IPS DF 4.7 (cell line): ENCODE measurements around the gene C3orf80.
"Not testable (repeated sequence)": the region's sequence is repeated elsewhere in the genome, so short reads cannot be mapped to it uniquely, and the experiment has no call there.

Experiments
- DNase-seq: peaks from one replicate; pipeline ENCODE4 v3.0.0-alpha.2; 2013; ENCODE audit warnings: low spot score; ENCODE audit errors: extremely low read depth

C3orf80 gene

DNA sequence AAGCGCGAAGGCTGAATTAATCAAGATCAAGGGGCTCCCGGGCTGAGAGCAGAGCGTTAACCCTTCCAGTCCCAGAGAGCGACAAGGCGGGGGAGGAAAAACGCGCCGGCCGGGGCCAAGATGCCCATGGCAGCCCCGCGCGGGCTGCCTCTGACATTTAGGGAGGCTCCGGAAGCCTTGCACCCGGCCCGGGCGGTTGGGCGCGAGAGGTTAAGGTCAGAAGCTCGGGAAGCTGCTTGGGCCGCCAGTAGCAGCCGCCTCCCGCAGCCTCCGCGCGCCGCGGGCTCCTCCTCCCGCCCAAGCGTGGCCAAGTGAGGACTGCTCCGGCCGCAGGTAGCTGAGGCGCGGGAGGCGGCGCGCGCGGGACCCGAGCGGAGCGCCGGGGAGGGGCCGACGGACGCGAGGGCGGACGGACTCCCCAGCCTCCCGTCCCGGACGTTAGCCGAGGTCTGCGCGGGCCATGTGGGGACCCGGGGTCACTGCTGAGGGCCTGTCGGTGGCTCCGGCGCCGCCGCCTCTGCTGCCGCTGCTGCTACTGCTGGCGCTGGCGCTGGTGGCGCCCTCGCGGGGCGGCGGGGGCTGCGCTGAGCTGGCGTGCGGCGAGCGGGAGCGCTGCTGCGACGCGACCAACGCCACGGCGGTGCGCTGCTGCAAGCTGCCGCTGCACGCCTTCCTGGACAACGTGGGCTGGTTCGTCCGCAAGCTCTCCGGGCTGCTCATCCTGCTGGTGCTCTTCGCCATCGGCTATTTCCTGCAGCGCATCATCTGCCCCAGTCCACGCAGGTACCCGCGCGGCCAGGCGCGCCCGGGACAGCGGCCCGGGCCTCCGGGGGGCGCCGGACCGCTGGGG, at the start of gene C3orf80:
C3orf80 (plus strand) TSS at position 247 of the 850 bp plus-strand sequence; CDS start at position 461, 214 bp downstream.
- DNase-seq, result no peak

DNA sequence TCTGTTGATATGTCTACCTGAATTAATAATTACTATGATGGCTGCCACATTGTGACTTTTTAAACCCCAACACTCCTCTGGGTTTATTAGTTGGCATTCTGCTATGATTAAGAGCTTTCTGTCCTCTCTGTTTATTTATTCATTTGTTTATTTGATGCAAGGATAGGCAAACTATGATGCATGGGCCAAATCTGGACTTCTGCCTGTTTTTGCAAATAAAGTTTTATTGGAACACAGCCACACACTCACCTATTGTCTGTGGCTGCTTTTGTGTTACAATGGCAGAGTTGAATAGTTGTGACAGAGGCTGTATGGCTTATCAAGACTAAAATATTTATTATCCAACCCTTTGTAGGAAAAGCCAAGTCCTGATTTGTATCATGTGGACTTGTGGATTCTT, 48.3 kb upstream of the C3orf80 start:
- no peak for DNase-seq

DNA sequence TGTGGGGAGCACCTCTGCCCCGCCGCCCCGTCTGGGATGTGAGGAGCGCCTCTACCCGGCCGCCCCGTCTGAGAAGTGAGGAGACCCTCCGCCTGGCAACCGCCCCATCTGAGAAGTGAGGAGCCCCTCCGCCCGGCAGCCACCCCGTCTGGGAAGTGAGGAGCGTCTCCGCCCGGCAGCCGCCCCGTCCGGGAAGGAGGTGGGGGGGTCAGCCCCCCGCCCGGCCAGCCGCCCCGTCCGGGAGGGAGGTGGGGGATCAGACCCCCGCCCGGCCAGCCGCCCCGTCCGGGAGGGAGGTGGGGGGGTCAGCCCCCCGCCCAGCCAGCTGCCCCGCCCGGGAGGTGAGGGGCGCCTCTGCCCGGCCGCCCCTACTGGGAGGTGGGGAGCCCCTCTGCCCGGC, 46.6 kb upstream of the C3orf80 start:
- not testable (repeated sequence) for DNase-seq

DNA sequence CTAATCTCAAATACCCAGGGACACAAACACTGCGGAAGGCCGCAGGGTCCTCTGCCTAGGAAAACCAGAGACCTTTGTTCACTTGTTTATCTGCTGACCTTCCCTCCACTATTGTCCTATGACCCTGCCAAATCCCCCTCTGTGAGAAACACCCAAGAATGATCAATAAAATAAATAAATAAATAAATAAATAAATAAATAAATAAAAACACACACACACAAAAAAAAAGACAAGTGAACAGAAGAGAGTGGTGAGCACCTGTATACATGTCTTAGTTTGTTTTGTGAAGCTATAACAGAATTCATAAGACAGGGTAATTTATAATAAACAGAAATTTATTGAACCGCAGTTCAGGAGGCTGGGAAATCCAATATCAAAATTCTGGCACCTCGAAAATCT, 45.8 kb upstream of the C3orf80 start:
- not testable (repeated sequence) for DNase-seq

DNA sequence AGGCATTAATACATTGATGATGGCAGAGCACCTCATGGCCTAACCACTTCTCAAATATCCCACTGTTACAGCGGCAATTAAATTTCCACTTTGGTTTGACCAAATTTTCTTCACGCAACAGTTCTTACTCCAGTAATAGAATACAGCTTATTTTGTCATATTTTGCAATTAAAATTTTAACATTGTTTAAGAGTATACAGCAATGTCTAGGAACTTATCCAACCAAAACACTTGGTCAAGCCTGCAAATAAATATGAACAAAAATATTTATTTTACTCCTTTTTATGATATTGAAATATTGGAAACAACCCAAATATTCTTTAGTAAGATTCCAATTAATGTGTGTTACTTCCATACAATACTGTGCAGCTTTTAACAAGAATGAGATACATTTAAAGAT, 45.3 kb upstream of the C3orf80 start:
- DNase-seq, result no peak

DNA sequence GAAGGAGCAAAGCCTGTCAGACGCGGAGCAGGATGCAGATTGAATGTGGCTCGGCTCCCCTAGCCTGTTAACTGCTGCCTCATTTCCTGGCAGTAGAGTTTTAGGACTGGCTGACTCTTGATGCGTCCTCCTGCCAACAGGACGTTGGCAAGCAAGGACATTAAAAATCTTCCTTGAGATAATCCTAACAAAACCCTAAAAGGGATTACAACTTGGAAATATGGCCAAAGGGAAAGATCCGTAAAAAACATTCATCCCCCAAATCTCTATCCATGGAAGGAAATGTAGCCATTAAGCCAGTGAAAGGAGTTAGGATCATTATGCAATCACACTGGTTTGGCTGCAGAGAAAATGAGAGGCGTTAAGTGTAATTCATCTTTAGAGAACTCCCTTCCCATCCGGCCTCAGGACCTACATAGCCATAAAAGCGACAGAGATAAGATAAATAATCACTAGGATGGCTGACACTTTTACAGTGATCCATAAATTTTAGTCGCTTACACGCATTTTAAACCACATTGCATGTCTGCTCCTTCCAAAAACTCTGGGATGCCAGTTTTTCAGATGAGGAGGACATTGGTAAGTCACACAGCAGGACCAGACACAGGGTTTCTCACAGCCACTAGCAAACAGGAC, 44.5 kb upstream of the C3orf80 start:
- DNase-seq, result no peak

DNA sequence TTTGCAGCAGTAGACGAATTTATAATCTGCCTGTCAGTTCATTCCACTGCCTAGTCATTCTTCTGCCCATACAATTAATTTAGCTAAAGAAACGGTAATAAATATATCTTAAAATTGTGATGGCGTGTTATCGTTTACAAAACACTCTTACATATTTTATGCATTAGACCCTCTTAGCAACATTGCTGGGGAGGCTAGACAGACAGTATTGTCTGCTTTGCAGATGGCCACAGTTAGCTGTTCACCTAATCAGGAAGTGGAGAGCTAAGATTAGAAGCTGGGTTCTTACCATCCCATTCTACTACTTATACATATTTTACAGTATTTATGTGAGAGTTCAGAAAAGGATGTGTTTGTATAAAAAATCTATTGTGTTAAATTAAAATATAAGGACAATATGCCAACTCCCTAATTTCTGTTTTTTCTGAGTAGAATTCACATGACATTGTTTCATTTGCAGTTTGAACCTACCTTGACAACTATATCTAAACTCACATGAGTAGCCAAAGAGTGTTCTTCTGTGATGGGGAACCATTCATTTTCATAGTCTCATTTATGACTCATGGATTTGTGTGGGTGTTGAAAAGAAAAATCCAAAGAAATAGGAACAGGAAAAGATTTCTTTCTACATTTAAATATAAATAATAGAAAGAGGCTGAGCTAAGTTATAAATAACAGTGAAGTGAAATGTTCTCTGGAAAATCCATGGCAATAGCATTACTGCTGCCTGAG, 41.7 kb upstream of the C3orf80 start:
- no peak for DNase-seq

DNA sequence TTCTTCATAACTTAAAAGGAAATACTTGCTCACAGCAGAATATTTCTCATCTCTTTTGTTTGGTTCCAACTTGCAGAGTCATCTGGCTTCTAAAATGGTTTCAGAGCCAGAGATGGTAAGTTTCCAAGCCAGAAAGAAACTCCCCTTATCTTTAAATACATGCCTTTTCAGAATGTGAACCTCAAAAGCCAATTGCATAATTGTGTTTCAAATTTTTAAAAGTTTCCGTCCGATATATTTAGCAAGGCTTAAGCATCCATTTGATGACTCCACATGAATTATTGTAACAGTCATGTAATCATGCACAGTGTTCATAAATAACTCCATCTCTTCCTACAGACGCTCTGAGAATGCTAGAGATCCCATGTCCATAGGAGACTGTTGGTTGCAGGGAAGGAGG, 40.6 kb upstream of the C3orf80 start:
- no peak for DNase-seq

DNA sequence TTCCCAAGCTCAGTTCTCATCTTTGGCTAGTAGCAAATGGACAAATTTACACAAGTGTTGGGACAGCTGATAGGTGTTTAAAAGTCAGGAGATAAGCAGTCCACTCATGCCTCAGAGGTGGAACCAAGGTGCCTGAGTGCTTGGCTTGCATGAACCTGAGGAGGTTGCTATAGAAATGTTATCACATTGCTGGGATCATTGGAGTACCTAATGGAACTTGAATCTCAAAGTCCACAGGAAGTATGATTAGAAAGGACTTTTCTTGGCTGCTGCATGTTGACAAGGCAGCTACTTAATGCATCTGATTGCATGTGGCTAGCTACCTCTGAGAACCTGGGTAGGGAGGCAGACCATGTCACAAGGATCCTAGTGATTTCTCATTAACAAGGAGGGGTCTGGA, 39.5 kb upstream of the C3orf80 start:
- DNase-seq, result no peak

DNA sequence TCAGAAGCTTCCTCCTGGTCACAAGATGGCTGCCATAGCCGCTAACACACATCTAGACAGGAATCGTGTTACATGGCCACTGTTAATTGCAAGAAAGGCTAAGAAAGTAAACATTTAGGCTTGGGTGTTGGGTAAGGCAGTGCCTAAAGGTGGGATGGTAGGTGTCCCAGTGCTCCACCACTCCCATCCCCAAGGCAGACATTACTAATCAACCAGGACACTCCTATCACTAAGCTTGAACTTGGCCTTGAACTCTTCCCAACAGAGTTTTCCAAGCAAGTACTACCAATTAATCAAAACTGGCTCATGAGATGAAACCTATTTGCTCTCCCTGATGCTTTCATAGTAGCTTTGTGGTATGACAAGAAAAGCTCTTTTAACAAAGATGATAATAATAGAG, 37.9 kb upstream of the C3orf80 start:
- no peak for DNase-seq

DNA sequence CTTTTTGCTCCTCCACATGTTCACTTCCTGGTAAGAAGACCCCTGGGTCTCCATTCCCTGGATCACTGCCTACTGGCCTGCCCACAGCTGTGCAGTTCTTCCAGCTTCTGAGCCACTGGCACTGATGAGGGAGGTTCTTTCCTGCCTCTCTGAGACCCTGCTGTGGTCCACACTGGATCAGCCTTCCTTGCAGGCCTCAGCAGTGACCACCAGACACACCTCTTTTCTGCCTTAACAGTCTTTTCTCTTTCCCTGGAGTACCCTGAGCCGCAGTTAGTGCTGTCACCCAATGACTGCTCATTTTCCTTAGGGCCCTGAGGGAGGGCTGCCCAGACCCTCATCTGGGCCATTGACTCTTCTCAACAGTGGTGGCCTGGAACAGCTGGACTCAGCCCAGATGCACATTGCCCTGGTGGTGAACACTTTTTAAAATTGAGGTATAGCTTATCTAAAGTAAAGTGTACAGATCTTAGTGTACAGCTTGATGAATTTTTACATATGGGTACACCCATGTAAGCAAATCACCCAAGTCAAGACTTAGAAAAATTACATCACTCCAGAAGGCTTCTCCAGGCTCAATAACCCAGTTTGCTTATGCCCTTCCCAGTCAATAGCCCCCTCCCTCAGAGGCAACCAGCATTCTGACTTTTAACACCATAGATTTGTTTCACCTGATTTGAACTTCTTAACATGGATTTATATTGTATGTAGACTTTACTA, 32.8 kb upstream of the C3orf80 start:
- DNase-seq, result no peak

DNA sequence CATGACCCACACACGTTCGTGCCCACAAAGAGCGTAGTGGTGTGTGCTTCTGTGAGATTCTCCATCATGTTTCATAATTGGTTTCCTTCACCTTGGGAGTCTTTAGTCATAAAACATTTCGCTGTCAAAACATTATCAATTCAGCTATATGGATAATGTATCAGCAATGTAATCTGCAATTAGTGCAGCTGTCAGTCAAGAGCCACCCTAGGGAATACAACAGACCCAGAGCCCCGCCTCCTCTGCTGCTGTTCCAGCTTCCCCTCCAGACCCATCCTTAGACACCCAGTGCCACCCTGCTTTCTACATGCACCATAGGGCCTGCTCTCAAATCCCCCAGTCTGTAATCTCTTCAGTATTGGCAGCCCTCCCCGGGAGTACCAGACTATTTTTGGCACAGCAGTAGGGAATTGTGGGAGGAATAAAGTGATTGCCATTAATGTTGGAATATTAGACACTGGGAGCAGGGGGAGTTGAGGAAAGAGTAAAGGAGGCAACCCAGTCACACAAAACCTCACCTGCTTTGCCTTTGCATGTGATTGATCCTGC, 31.5 kb upstream of the C3orf80 start:
- DNase-seq, result no peak

DNA sequence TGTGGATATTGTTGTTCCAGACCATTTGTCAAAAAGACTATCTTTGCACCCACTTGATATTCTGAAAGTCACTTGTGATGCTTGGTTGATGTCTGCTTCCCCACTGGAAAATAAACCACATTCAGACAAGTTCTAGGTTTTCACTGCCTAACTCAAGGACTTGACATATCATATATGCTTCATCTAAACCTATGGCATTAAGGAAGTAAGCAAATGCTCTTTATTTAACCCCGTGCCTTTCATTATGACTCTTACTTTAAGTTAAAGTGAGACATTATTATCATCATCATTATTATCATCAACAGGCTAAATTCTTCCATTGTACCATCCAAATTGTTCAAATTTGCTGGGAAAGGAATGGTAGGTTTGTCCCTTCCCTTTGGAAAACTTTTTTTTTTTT, 30.8 kb upstream of the C3orf80 start:
- DNase-seq, result no peak

DNA sequence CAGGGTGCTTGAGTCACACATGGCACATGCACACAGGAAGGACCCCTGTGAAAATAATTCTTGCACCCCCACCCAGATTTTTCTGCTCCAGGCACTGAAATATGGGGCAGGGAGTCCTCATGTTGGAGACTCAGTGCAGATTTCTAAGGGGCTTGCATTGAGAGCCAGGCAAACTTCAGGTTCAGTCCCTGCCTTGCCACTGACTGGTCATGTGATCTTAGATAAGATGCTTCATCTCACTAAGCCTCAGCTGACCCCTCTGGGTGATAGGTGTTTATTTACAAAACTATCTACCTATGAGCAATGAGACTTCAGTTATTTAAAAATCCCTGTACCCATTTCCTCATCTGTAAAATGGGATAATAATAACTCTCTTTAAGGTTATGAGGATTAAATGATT, 30.1 kb upstream of the C3orf80 start:
- DNase-seq, result no peak

DNA sequence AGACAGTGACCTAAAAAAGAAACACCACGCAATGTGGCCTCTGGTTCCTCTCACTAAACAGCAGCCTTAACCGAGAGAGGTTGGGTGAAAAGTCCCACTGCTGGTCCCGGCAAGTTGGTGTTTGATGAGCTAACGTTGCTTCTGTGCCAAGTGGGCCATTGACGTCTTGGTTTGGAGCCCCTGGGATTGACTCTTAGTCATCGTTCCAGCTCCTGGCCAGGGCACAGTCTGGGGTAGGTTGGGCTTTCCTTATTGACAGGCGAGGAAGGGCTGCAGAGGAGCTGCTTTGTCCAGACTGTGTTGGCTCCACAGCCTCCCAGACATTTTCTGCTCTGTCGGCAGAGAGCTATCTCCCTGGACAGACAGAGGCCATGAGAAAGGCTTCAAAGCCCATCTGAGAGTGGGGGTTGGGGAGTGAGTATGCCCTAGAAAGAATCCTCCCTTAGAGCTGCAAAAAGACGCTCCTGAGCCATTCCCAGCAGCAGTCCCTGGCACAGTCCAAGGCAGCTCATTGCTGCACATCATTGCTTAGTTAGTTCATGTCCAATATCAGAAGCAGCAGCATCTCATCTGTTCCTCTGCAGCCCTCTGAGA, 28.6 kb upstream of the C3orf80 start:
- DNase-seq, result no peak

DNA sequence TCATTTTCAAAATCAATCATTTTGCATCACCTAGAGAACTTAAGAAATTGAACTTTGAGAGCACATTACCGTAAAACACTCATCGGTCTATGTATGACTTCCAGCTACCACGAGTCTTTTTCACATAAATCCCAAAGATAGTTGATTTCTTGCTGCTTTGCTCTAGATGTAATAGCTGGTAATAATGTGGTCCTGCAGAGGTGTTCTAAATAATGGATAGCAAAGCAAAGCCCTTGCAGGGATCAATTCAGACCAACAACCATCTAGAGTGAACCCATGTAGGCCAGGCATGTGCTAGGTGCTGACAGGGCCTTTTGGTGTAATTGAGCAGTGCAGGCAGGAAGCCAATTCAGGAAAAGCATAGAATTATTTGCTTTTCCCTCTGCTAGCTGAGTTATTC, 26.1 kb upstream of the C3orf80 start:
- DNase-seq, result no peak

DNA sequence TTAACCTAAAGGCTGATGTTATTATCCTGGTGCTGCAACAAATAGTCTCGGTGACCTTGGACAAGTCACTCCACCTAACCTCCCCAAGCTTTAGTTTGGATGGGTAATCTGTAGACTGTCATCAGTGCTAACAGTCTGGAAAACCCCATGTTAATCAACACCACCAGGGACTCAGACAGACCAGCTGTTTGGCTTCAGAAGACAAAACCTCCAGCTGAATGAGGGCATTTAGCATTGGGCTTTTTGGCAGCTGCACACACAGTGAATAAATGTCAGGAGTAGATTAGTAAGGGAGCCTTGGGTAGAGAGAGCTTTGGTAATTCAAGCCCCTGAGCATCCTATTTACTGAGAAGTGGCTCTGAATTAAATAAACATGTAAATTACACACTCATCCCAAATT, 24.9 kb upstream of the C3orf80 start:
- no peak for DNase-seq

DNA sequence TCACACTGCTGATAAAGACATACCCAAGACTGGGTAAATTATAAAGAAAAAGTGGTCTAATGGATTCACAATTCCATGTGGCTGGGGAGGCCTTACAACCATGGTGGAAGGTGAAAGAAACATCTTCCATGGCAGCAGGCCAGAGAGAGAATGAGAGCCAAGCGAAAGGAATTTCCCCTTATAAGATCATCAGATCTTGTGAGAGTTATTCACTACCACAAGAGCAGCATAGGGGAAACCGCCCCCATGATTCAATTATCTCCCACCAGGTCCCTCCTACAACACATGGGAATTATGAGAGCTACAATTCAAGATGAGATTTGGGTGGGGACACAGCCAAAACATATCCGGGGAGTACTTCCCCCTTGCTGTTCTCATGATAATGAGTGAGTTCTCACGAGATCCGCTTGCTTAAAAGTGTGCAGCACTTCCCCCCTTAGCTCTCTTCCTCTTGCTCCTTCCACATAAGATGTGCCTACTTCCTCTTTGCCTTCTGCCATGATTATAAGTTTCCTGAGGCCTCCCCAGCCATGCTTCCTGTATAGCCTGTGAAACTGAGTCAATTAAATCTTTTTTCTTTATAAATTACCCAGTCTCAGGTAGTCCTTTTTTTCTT, 20.7 kb upstream of the C3orf80 start:
- not testable (repeated sequence) for DNase-seq

DNA sequence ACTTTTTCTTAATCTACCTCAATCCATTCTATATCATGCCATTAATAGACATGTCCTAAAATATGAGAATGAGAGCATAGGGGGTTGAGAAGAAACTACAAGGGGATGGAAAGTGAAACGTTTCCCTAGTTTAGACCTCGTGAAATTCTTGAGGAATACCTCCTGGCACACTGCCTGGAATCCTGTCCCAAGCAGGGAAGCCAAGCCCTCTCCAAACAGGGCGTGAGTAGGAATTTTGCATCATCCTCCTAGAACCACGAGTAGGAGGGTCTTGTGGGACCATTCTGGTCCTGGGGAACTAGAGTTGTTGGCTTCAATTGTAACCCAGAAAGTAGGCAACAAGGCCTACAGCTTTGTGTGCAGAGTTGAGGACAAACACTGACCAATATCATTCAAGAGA, 19.6 kb upstream of the C3orf80 start:
- no peak for DNase-seq

DNA sequence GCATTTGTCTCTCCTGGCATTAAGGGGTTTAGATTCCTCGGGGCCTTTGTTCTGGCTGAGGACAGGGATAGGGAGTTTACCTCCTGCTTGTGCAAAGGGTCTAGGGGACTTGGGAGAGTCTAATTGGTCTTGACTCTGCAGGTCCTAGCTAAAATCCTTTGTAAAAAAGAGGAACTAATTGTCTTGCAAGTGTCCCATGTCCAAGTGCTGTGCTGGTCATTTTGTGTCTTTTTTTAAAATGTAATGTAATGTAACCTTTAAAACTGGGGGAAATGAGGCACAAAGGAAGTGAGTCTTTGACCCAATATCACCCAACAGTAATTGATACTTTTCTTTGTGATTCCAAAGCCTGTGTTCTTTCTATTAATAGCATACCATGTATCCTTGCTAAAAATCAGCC, 14.9 kb upstream of the C3orf80 start:
- DNase-seq, result no peak
